HEK293T (cell line): ENCODE data around the gene SLC17A7.

ENCODE experiments used
- BHLHE40 ChIP-seq: fragments of 450-650 bp; IDR thresholded peaks from 2 replicates; pipeline ENCODE4 v1.6.1; 2016; ENCODE audit warnings: mild to moderate bottlenecking, moderate library complexity, borderline replicate concordance
- CTBP1 ChIP-seq: fragments of 450-650 bp; IDR thresholded peaks from 2 replicates; pipeline ENCODE4 v1.6.1; 2016; ENCODE audit warnings: borderline replicate concordance
- FOXA1 ChIP-seq: fragments of 450-650 bp; IDR thresholded peaks from 2 replicates; pipeline ENCODE4 v1.6.1; 2016; ENCODE audit warnings: mild to moderate bottlenecking
- LEF1 ChIP-seq: fragments of 450-650 bp; IDR thresholded peaks from 2 replicates; pipeline ENCODE4 v1.6.1; 2017; ENCODE audit warnings: mild to moderate bottlenecking, borderline replicate concordance
- SP1 ChIP-seq: fragments of 450-650 bp; IDR thresholded peaks from 2 replicates; pipeline ENCODE4 v1.6.1; 2017
- TARDBP ChIP-seq: fragments of 450-650 bp; IDR thresholded peaks from 2 replicates; pipeline ENCODE4 v1.6.1; 2016
- ZNF384 ChIP-seq: fragments of 450-650 bp; IDR thresholded peaks from 2 replicates; pipeline ENCODE4 v1.6.1; 2016

GRCh38 chr19:49475995-49476880, 34.9 kb upstream of the SLC17A7 start:
- TF ChIP-seq TARDBP (no peak), BHLHE40 (no peak), CTBP1 (no peak), SP1 (no peak), FOXA1 (no peak), LEF1 (no peak), ZNF384 (no peak)
